GM15510 (cell line): ENCODE data around the gene CENPP.

ENCODE experiments used
- POLR2A ChIP-seq: IDR thresholded peaks from 3 replicates; pipeline ENCODE4 v1.6.1; 2011; ENCODE audit warnings: borderline replicate concordance; ENCODE audit not compliant: insufficient read length; ENCODE audit errors: extremely low read depth

The CENPP gene

DNA sequence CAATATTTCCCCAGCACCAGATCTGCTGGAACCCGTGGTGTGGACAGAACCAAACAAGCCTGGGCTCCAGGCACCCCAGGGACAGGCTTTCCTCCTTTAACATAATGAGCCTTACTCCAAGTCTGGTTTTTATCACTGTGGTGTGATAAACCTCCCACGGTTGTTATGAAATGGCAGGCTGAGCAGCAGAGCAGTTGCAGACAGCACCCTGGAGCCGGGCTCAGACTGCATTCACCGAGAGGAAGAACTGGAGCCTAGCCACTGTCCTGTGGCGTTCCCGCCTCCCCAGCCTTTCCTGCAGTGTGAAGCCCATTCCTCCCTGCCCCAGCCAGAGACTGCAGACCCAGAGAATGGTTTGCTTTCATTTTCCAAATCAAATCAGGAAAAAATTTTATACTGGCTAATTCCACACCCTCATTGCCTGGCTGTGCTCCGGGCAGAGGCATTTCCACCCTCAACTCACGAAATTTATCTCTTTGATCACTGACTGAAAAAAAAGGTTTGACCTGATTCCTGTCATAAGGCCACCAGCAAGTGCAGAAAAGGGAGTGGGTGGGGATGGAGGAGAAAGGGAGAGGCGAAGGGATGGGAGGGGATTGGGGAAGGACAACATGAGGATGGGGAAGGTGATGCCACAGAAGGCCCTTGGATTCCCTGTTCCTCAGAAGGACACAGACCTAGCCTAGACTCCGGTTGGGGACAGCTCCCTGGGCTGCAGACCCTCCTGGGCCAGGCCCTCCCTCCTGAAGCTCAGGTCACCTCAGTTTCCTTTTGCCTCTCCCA, 325.3 kb downstream of the CENPP start:
- no peak for TF ChIP-seq POLR2A

DNA sequence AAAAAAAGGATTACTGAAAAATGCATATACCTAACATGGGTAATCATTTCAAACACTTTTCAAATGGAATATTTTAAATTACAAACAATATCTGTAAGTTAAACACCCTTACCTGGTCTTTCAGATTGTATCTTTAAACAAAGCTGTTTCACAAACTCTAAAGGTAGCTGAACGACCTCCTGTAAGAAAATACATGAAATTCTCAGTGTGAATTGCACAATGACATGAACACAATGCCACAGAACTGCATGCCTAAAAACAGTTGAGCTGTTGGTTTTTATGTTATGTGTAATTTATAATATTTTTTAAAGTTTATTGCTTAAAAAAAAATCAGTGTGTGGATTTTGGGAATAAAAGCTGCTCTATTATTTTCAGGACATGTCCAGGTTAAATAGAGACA, 326.7 kb downstream of the CENPP start:
- no peak for TF ChIP-seq POLR2A

DNA sequence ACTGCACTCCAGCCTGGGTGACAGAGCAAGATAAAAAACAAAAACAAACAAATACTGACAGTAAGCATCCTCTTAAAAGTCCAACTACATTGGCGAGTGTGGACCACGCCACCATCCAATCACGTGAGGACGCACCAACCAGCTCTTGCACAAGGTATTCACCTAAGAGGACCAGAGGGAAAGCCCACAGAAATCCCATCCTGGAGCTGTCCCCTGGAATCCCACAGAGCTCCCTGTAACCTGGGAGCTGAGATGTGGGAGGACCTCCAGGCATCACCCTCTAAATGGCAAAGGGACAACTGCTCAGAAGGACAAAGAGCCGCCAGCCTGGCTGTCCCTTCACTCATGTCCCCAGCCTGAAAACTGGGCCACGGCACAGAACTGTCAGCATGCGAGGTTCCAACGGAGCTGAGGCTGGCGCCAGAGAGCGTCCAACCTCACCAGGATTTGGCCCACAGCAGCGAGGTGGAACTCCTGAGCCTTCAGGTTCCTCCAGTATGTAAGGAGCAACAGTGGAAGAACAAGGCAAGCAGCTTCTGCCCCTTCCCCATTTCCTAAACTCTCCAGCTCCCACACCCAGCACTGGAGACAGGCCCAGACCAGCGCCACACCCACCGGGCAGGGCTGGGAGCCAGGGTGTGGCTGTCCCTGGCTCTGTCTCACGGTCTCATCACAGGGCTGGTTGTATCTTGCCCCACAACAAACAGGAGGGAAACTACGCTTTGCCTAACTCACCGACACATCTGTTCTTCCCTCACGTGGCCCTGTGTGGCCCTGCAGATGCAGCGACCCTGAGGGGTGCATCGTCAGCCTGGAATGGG, 328.9 kb downstream of the CENPP start:
- TF ChIP-seq POLR2A, result no peak

DNA sequence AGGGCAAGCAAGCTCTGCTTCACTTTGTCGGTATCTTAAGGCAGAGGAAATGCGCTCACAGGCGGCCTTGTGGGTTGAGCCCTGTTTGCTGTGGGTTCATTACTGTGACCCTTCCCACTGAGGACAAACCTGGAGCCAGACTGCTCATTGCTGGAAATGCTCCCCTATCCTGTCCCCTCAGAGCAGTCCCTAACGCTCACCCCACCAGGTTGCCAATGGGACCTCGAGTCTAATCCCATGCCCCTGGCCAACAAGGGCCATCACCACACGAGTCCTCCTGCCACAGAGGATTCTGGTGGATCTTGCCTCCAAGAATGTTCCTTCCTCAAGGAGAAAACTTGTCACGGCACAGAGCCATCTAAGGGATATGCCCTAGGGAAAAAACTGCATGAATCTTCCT, 329.6 kb downstream of the CENPP start:
- no peak for TF ChIP-seq POLR2A

DNA sequence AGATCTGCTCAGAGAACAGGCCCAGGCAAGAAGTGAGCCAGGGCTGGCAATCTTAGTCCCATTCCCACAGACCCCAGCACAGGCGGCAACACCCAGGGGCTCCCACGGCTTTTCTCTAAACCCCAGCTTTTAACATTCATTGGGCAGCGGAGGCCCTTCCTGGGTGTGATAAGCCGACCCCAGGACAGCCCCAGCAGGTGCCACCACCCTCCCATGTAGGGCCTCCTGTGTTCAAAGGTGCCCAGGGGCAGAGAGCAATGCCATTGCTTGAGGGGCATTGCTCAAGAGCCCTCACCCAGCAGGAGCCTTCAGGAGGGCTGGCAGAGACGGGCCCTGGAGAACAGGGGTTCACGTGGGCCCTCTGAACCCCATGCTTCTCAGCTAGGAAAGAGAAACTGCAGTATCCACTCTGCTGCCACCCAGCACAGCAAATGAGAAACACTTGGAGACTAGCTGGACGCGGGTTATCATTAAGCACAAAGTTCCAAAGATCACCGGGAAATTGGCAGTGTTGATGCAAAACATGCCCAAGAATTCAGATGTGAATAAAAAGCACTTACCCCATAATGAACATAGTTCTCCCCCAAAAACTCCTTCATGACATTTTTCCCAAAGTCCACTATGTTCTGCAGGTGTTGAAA, 330.3 kb downstream of the CENPP start:
- TF ChIP-seq POLR2A, result no peak

DNA sequence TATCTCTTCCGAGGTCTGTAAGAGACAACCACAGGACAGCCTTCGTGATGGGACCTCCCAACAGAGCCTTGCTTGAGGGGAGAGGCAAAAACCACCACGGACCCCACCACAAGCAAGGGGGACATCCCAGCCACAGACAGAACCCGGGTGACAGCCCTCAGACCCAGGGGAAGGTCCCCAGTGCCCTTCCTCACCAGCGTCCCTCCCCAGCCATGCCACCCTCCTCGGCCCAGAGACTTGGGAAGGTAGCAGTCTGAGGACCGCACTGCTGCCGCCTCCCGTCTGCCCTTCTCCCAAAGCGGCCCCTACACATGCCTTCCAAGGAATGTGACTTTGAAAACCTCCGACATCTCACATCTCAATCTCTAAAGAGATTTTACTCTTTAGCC, 330.8 kb downstream of the CENPP start:
- no peak for TF ChIP-seq POLR2A

DNA sequence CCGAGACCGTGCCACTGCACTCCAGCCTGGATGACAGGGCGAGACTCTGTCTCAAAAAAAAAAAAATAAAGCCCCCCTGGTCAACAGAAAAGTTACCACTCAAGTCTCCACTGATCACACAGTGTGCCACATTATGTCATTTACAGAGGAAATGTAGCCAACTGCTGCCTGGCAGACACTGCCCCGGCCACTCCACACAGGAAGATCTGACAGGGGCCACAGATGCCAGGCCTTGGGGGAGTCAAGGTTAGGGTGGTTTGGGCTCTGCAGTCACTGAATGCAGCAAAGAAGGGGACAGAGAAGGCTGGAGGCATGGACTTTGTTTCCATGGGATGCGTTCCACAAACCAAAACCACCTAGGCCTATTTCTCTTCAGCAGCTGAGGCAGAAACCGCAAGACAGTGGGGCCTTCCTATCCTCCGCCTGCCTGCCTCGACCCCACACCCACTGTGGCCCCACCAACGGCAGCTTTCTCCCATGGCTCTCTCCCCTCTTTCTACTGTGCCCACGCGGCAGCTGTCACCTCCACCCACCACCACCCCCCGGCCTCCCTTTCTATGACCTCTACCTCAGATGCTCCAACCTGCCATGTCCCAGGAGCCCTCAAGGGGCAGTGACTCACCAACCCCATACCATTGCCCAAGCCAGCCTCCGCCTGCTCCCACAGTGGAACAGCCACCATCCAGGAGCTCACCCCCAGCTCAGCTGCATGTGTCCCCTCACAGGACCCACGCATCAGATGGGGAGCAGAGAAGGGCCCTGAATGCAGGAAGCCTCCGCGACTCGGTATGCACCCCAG, 331.7 kb downstream of the CENPP start:
- no peak for TF ChIP-seq POLR2A

DNA sequence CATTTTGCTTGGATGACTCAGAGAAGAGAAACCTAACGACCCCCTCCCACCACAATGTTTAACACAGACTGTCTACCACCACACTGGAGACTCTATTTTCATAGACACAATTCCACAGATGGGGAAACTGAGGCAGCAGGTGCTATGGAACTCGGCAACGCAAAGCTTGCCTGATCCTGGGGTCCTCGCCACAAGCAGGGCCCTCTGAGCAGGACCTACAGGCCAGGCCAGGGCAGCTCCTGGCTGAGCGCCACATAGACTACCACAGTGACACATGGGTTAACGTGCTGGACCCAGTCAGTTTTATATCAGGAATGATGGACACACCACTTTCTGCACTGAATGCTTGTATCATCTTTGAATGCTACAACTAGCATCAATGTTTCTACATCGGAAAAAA, 332.4 kb downstream of the CENPP start:
- TF ChIP-seq POLR2A, result no peak

DNA sequence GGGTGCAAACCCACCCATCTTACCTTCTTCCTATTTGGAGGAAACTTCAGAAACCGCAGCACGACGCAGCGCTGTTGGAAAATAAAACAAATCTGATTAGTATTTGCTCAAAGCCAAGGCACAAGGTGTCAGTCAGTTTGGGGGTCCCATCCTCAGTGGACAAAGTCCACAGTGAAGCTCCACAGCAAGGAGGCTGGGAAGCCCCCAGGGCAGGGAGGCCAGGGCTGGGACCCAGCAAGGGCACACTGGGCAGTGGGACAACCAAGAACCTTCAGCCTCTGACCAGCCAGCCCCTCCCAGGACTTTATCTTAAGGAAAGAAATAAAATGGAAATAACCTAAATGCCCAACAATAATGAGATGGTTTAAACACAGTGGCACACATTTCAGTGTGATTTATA, 332.9 kb downstream of the CENPP start:
- TF ChIP-seq POLR2A, result no peak

DNA sequence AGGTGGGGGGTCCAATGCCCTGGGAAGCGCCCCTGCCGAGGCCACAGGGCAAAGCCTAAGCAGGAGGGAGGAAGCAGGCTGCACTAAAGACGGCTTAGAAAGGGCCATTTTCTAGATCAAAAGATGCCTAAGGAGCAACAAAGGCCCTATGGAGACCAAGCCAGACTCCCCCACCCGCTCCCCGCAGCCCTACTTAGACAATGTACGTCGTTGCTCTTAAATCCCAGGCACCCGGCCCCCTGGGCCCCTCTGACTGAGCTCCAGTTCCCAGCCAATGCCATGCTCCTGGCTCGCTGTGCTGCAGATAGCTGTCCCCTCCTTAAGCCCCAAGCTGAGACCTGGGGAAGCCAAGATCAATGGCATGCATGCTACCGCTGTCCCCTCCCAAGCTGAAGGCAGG, 333.8 kb downstream of the CENPP start:
- TF ChIP-seq POLR2A, result no peak

DNA sequence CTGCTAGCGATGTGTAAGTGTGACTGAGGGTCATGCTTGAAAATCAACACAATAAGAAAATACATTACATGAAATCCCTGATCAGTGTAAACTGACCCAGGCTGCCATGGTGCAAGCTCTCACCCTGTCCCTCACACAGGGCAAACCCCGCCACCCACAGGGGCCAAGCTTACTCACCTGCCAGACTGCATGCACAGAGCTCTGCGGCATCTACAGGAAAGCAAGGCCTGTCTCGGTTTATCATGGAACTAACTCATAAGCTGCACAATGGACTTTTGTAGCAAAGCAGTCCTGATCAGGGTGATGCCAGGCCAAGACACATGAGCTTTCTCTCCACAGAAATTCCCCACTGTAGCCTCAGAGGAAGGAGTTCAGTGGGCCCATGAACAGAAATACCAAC, 334.5 kb downstream of the CENPP start:
- TF ChIP-seq POLR2A, result no peak

DNA sequence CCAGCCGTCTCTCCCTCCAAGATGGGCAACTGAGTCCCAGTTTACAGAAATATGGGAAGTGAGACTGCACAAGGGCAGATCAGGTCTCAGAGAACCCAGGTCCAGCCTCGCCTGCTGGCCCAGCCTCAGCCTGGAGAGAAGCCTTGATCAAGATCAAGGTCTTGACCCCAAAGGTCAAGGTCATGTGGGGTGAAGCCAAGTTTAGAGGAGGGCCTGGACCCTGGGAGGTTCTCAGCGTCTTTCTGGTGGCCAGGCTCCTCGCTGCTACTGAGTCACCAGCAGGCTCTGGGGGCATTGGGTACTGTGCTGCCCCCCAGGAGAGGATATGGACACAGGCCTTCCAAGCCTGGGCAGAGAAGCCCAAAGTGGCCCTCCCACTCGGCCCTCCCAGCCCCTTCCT, 335.4 kb downstream of the CENPP start:
- TF ChIP-seq POLR2A, result no peak

DNA sequence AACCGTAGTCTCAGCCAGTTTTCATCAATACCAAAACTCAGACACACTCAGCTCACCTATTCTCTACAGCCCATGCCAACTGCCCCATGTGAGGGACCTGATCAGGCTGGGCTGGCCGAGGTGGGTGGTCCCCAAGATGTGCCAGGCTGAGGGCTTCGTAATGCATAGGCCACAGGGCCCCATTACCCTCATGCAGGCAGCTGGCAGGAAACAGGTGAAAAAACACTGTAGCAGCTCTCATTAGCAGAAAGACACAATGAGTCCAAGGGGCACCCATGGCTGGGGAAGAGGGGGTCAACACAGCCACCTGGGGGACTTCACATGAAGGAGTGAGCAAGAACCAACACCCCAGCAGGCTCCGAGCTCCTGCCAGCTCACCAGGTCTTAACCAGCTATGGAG, 336.0 kb downstream of the CENPP start:
- no peak for TF ChIP-seq POLR2A

DNA sequence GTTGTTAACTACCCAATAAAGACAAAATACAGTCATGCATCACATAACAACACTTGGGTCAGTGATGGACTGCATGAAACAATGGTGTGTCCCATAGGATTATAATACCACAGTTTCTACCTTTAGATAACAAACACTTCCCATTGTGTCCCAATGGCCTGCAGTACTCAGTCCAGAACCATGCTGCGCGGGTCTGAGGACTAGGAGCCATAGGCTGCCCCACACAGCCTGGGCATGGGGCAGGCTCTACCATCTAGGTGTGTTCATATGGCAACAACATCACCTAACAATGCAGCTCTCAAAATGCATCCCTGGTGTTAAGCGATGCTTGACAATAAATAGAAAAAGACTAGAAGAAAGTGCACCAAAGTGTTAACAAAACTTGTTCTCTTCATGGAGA, 337.4 kb downstream of the CENPP start:
- no peak for TF ChIP-seq POLR2A

DNA sequence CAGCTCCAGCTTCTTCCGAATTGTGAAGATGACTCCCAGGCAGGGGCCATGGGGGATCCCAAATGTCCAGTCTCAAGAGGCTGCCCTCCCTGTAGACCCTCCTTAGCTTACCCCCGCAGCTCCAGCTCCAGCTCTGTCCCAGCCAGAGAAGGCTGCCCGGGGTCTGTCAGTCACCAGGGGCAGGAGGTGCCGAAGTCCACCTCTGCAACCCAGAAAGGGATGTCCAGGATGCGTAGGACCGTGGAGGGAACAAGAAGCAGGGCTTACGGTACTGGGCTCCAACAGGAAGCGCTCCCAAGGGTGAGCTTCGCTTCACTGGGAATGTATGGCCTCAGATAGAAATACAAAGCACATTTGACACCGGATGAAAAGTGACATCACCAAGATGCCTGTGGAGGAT, 338.2 kb downstream of the CENPP start:
- no peak for TF ChIP-seq POLR2A
